Upper lobe of left lung (tissue), 6 donors: ENCODE measurements around the gene TBCD. TPM values are rescaled to one million over a fixed set of nuclear protein-coding genes. Genes with fewer than 3 reads are reported as not detected.
A peak's percentile ranks its signal among the peaks of the same experiment; 100 is the strongest.

Experiments used
- ATAC-seq, 2 donors: fragments of 200-7000 bp; cut with Tn5 transposase; one replicate each; pipeline ENCODE4 v1.9.1; 2022; ENCODE audit warnings: mild to moderate bottlenecking in 2 of 2, moderate library complexity in 2 of 2; ENCODE audit not compliant: low FRiP score in 2 of 2
- DNase-seq, 2 donors: peaks; one replicate each; pipeline ENCODE4 v3.0.0-alpha.2; 2019 to 2020
- H3K27ac ChIP-seq, 4 donors: fragments of 200-600 bp; sonication (generic); one replicate each; pipeline ENCODE4 v1.5.1; 2016 to 2019
- H3K27me3 ChIP-seq, 4 donors: fragments of 200-600 bp; sonication (generic); one replicate each; pipeline ENCODE4 v1.5.1; 2017 to 2019
- H3K36me3 ChIP-seq, 4 donors: fragments of 200-600 bp; sonication (generic); one replicate each; pipeline ENCODE4 v1.5.1; 2016 to 2019
- H3K4me1 ChIP-seq, 4 donors: fragments of 200-600 bp; sonication (generic); one replicate each; pipeline ENCODE4 v1.5.1; 2018 to 2019
- H3K4me3 ChIP-seq, 4 donors: fragments of 200-600 bp; sonication (generic); one replicate each; pipeline ENCODE4 v1.5.1; 2017 to 2019; ENCODE audit warnings: mild to moderate bottlenecking in 2 of 4, moderate library complexity in 1 of 4
- H3K9me3 ChIP-seq, 4 donors: fragments of 200-600 bp; sonication (generic); one replicate each; pipeline ENCODE4 v1.5.1; 2018 to 2019
- EP300 ChIP-seq, 4 donors: sonication (generic); formaldehyde crosslinking; IDR thresholded peaks; one replicate each; pipeline ENCODE4 v1.5.1; 2017; ENCODE audit warnings: antibody characterized with exemption in 4 of 4, control low read depth in 2 of 4
- POLR2A ChIP-seq, 4 donors: fragments of 450-650 bp; IDR thresholded peaks; one replicate each; pipeline ENCODE4 v1.5.1; 2016 to 2017; ENCODE audit warnings: antibody characterized with exemption in 4 of 4, mild to moderate bottlenecking in 2 of 4
- POLR2AphosphoS5 ChIP-seq, 2 donors: sonication (generic); formaldehyde crosslinking; IDR thresholded peaks; one replicate each; pipeline ENCODE4 v1.5.1; 2017; ENCODE audit warnings: antibody characterized with exemption in 2 of 2
- WGBS, 2 donors: methylation state at CpG; one replicate each; pipeline ENCODE4 v1.1.5; 2017 to 2018; 5-methylcytosine and 5-hydroxymethylcytosine counted together
- total RNA-seq, 6 donors: library from RNA; depleted of rRNA in 4 of 6; stranded (reverse); fragments of >200 nt in 4 of 6; gene quantifications; one replicate each; pipeline versions ENCODE4 v1.1.0 to v1.2.1, GENCODE V29; 2016 to 2021
- TF ChIP-seq, protein P1 (sequence below), 6 experiments: fragments of 450-650 bp in 4 of 6; fragments of 200-600 bp in 2 of 6; sonication (generic) in 2 of 6; IDR thresholded peaks; one replicate each; pipeline ENCODE4 v1.5.1; 2016 to 2019; ENCODE audit warnings: antibody characterized with exemption in 6 of 6
- donor health status: DM: no; HTN: no; CAD: no; lungs with moderate emphysema.
- donor health status: DM: no; HTN: yes; CAD: no; lungs with severe emphysema.

Gene TBCD
- total RNA-seq, 6 donors from 2014 or later: 71.3 to 262 (median 104) TPM

DNA sequence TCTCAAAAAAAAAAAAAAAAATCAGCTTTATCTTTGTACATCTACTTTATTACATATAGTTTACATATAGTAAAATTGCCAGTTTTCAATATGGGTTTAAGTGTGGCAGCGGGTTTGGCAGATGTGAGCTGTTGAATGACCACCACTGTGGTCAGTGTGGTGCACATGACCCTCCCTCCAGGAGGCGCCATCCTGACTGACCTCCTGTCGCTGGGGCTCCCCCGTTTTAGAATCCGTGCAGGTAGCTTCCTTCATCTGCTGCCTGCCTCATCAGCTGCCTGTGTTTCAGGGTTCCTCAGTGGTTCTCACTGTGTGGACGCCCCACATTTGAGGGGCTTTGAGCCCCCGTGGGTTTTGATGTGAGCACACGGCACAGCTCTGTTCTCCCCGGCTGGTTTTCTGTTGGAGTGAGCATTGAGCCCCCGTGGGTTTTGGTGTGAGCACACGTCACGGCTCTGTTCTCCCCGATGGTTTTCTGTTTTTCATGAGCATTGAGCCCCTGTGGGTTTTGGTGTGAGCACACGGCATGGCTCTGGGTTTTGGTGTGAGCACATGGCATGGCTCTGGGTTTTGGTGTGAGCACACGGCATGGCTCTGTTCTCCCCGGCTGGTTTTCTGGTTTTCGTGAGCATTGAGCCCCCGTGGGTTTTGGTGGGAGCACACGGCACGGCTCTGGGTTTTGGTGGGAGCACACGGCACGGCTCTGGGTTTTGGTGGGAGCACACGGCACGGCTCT is 145.8 kb downstream of the TBCD start:
- ATAC-seq (no peak), DNase-seq (no peak)
- Histone ChIP-seq H3K27me3 (no peaks in the 10 kb centered on the region), H3K4me3 (no peak overlapping the region), H3K9me3 (no peaks in the 10 kb centered on the region), H3K27ac (no peak overlapping the region), H3K36me3 (peaks cover 0 to 41% (median 22%) of the 10 kb centered on the region in 4 donors), H3K4me1 (peaks cover 17 to 22% (median 19%) of the 10 kb centered on the region in 4 donors)
- no peak for TF ChIP-seq EP300 (IDR thresholded peaks at IDR 0.05)
- no peak for TF ChIP-seq POLR2A (IDR thresholded peaks at IDR 0.05)
- TF ChIP-seq, protein P1, sequence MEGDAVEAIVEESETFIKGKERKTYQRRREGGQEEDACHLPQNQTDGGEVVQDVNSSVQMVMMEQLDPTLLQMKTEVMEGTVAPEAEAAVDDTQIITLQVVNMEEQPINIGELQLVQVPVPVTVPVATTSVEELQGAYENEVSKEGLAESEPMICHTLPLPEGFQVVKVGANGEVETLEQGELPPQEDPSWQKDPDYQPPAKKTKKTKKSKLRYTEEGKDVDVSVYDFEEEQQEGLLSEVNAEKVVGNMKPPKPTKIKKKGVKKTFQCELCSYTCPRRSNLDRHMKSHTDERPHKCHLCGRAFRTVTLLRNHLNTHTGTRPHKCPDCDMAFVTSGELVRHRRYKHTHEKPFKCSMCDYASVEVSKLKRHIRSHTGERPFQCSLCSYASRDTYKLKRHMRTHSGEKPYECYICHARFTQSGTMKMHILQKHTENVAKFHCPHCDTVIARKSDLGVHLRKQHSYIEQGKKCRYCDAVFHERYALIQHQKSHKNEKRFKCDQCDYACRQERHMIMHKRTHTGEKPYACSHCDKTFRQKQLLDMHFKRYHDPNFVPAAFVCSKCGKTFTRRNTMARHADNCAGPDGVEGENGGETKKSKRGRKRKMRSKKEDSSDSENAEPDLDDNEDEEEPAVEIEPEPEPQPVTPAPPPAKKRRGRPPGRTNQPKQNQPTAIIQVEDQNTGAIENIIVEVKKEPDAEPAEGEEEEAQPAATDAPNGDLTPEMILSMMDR (IDR thresholded peaks at IDR 0.05): no peak
- TF ChIP-seq POLR2AphosphoS5 (IDR thresholded peaks at IDR 0.05): no peak
- WGBS, 2 donors: 92 to 94% methylated on average over 19 to 24 of the region's 24 CpGs

DNA sequence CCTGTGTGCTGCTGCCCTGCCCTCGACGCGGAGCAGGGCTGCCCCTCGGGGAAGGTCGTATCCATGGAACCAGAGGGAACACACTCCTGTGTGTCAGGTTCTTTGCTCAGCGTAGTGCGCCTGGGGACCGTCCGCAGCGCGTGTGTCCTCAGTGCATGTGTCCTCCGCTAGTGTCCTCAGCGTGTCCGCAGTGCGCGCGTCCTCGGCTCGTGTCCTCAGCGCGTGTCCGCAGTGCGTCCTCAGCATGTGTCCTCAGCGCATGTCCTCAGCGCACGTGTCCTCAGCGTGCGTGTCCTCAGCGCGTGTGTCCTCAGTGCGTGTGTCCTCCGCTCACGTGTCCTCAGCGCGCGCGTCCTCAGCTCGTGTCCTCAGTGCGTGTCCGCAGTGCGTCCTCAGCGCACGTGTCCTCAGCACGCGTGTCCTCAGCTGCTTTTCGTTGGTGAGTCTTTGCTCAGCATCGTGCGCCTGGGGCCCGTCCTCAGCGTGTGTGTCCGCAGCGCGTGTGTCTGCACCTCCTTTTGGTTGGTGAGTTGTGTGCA is 147.2 kb downstream of the TBCD start:
- 94 to 95% methylated on average over 53 of the region's 53 CpGs for WGBS, 2 donors

DNA sequence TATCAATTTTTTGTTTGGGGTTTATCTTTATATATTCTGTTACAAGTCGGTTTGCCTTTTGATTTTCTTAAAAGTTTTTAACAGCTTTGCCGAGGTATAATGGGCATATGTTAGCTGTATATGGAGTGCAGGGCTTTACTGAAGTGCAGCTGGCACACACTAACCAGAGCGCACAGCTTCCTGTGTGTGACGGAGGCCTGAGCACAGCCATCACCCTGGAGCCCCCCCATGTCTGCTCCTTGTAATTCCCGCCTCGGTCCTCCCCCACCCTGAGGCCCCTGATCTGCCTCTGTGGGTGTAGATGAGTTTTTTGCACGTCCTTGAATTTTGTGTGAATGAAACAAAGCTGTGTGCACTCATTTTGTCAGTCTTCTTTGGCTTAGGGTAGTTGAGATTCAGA is 148.1 kb downstream of the TBCD start:
- ATAC-seq (no peak), DNase-seq (no peak)
- peaks cover 0 to 56% (median 36%) of the 10 kb centered on the region in 4 donors for H3K36me3 ChIP-seq
- no peaks in the 10 kb centered on the region for H3K9me3 ChIP-seq
- no peaks in the 10 kb centered on the region for H3K27me3 ChIP-seq
- WGBS, 2 donors: 76 to 80% methylated on average over 7 of the region's 7 CpGs
- TF ChIP-seq POLR2A (IDR thresholded peaks at IDR 0.05): no peak
- TF ChIP-seq POLR2AphosphoS5 (IDR thresholded peaks at IDR 0.05): no peak
- TF ChIP-seq, protein P1 (IDR thresholded peaks at IDR 0.05): no peak
- no peak for TF ChIP-seq EP300 (IDR thresholded peaks at IDR 0.05)
- no peak overlapping the region for H3K27ac ChIP-seq
- H3K4me3 ChIP-seq: no peak overlapping the region
- no peaks in the 10 kb centered on the region for H3K4me1 ChIP-seq

More for the DNA sequence above, 147.2 kb downstream of the TBCD start:
- no peak overlapping the region for H3K27ac ChIP-seq
- no peaks in the 10 kb centered on the region for H3K9me3 ChIP-seq
- H3K36me3 ChIP-seq: peaks cover 0 to 50% (median 29%) of the 10 kb centered on the region in 4 donors
- peaks cover 4 to 9% (median 6%) of the 10 kb centered on the region in 4 donors for H3K4me1 ChIP-seq
- DNase-seq (peak in 1 of 2 donors; percentile 81), ATAC-seq (peak; percentile 28)
- no peaks in the 10 kb centered on the region for H3K27me3 ChIP-seq
- no peak overlapping the region for H3K4me3 ChIP-seq
- TF ChIP-seq, protein P1 (IDR thresholded peaks at IDR 0.05): no peak
- TF ChIP-seq EP300 (IDR thresholded peaks at IDR 0.05) (no peak), POLR2AphosphoS5 (IDR thresholded peaks at IDR 0.05) (no peak), POLR2A (IDR thresholded peaks at IDR 0.05) (no peak)

DNA sequence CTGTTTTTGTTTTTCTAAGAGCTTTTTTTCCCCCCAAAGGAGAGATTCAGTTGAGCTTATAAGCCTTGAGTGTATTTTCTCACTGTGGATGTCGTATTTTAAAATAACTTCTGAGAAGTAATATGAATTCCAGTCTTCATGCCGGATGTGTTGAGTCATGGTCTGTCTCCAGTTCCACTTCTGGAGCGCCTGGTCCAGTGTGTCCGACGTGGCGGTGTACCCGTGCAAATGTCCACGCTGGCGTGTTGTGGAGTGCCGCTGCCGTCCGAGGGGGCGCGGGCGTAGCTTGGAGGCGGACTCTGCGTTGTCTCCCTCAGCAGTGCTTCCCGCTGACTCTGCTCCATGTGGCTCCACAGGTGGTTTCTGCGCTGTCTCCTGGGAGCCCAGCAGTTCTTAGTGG is 148.9 kb downstream of the TBCD start:
- Histone ChIP-seq H3K4me1 (no peaks in the 10 kb centered on the region), H3K27me3 (no peaks in the 10 kb centered on the region), H3K9me3 (no peaks in the 10 kb centered on the region), H3K27ac (no peak overlapping the region), H3K36me3 (peaks cover 0 to 52% (median 36%) of the 10 kb centered on the region in 4 donors), H3K4me3 (no peak overlapping the region)
- ATAC-seq (no peak), DNase-seq (no peak)
- WGBS, 2 donors: 97 to 98% methylated on average over 14 to 19 of the region's 19 CpGs
- TF ChIP-seq POLR2A (IDR thresholded peaks at IDR 0.05) (no peak), EP300 (IDR thresholded peaks at IDR 0.05) (no peak), POLR2AphosphoS5 (IDR thresholded peaks at IDR 0.05) (no peak)
- TF ChIP-seq, protein P1 (IDR thresholded peaks at IDR 0.05): no peak
